GM19099 (cell line): ENCODE results near the gene ATOH7.

Source experiments
- POLR2A ChIP-seq: IDR thresholded peaks from 3 replicates; pipeline ENCODE4 v1.6.1; 2011; ENCODE audit warnings: low read depth; ENCODE audit not compliant: insufficient read length; ENCODE audit errors: extremely low read depth

ATOH7 gene

GRCh38 chr10:68239596-68240150 lies 7.8 kb upstream of the ATOH7 start:
- TF ChIP-seq POLR2A: no peak

GRCh38 chr10:68239069-68239468 lies 7.2 kb upstream of the ATOH7 start:
- no peak for TF ChIP-seq POLR2A

GRCh38 chr10:68238371-68238770 lies 6.5 kb upstream of the ATOH7 start:
- no peak for TF ChIP-seq POLR2A

GRCh38 chr10:68237173-68237572 lies 5.3 kb upstream of the ATOH7 start:
- TF ChIP-seq POLR2A: no peak

GRCh38 chr10:68235581-68235980 lies 3.7 kb upstream of the ATOH7 start:
- TF ChIP-seq POLR2A: no peak

- TF ChIP-seq POLR2A: no peak
These were observed 3.2 kb upstream of the ATOH7 start for GRCh38 chr10:68235111-68235510.

- no peak for TF ChIP-seq POLR2A
These were observed 1.1 kb upstream of the ATOH7 start for GRCh38 chr10:68233046-68233445.

- no peak for TF ChIP-seq POLR2A
These were observed 652 bp downstream of the ATOH7 start for GRCh38 chr10:68231106-68231816.

GRCh38 chr10:68230268-68230667 lies 1.6 kb downstream of the ATOH7 start:
- no peak for TF ChIP-seq POLR2A

- no peak for TF ChIP-seq POLR2A
These were observed 7.1 kb downstream of the ATOH7 start for GRCh38 chr10:68224810-68225209.

- no peak for TF ChIP-seq POLR2A
These were observed 8.3 kb downstream of the ATOH7 start for GRCh38 chr10:68223535-68224165.

- TF ChIP-seq POLR2A: no peak
These were observed 9.5 kb downstream of the ATOH7 start for GRCh38 chr10:68222391-68222790.

- TF ChIP-seq POLR2A: no peak
These were observed 10.7 kb downstream of the ATOH7 start for GRCh38 chr10:68221196-68221595.

GRCh38 chr10:68218786-68219185 lies 13.1 kb downstream of the ATOH7 start:
- no peak for TF ChIP-seq POLR2A

- no peak for TF ChIP-seq POLR2A
These were observed 19.1 kb downstream of the ATOH7 start for GRCh38 chr10:68212721-68213352.

GRCh38 chr10:68211669-68212068 lies 20.2 kb downstream of the ATOH7 start:
- no peak for TF ChIP-seq POLR2A
